GM18519 (cell line): ENCODE measurements around the gene FAM124A.

Experiments
- ATAC-seq: cut with Tn5 transposase; IDR thresholded peaks from one replicate; pipeline ENCODE4 v1.9.1; 2021; ENCODE audit warnings: mild to moderate bottlenecking, moderate library complexity; ENCODE audit not compliant: unreplicated experiment, low FRiP score

Gene FAM124A

DNA sequence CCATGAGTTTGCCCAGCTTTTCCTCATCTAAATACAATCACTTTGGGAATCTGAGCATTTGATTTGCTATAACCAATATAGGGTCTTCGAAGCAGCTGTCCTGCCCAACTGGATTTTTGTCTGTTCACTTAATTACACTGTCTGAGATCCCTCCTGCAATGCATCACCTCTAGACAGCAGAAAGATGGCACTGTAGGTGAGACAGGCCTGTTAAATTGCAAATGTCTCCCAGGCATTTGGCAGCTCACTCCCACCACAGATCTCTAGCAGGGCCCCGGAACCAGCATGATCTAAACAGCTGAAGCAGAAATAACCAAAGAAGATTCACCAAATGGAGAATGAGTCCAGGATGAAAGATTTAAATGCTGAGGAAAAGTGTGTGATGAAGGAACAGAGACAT, 75.4 kb downstream of the FAM124A start:
- ATAC-seq: no peak

DNA sequence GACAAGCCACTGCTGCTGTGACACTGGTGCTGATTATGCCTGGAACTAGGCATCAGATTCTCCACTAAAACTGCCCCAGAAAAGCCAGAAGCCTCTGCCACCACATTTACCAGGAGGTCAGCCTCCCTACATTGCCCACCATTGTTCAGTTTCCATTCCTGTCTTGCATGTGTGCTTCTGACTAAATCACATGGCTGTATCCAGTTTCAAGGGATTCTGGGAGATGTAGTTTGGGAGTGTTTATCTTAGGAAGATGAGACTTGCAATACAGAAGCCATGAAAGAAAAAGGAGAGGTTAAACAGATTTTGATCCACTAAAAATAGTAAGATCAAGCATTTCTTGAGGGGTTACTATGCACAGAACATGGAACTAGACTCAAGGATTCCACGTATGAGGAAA, 76.6 kb downstream of the FAM124A start:
- no peak for ATAC-seq

DNA sequence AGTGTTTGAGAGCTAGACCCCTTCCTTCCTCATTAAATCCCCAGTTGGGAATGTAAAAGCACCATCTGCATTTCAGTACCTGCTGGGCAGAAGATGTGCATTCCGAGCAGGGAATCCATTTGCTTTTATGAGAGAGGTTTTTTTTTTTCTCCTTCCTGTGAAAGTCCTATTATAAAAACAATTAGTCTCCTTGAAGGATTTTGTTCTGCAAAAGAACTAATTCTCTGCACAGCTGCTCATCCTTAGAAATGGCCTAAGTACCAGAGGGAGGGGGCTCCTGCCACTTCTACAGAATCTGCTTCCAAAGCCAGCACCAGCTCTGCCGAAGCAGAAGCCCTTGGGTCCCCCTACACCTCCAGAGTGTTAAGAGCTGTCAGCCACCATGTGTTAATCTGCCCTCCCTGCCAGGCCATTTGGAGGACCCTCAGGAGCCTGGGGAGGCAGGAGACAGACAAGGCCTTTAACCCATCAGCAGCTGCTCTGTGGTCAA, 80.9 kb downstream of the FAM124A start:
- no peak for ATAC-seq

DNA sequence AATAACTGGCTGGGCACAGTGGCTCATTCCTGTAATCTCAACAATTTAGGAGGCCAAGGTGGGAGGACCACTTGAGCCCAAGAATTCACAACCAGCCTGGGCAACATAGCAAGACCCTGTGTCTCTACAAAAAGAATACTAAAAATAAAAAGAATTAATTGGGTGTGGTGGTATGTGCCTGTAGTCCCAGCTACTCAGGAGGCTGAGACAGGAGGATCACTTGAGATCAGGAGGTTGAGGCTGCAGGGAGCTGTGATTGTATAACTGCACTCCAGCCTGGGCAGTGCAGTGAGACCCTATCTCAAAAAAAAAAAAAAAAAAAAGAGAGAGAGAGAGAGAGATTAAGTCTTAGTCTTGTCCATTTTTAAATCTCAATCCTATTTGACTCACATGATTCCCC, 81.7 kb downstream of the FAM124A start:
- no peak for ATAC-seq

DNA sequence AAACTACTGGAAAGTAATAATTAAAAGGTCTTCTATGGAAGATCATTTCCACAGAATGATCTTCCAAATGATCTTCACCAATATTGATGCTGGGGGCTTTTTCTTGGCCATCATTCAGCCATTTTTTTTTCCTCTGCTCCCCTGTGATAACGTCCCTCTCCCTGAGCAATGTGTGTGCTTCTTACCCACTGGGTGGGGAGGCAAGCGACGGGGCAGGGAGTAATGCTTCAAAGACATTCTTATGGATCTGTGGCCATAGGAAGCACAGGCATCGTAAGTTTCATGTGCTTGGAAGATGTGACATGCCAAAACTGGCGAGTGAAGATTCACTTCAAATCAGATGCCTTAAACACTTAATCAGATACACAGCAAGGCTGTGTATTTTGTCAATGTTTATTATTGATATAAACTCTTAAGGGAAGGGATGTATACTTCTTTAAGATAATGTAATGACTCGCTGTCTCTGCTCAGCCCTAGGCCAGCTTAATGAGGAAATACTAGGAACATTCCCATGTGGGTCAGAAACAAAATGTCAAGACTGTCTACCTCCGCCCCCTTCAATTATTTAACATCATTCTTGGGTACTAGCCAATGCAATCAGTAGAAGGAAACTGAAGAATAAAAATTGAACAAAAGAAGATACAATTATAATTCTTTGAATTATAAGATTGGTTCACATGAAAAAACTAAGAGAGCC, 83.2 kb downstream of the FAM124A start:
- no peak for ATAC-seq

DNA sequence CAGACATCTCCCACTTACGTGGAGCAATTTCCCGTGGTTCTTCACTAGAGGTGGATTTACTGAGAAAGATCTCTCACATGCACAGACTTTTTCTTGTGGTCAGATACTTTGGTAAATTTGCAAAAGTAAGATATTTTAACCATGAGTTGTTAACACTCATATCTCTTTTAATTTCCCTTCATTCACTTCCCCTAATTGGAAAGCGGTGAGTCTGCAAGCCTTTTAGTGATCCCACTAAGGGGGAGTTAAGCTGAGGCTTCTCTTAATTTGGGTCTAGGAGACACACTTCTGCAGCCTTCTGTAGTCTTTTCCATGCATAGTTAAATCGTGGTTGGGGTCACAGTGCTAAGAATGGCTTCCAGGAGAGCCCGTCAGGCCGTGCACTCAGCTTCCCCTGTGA, 86.6 kb downstream of the FAM124A start:
- no peak for ATAC-seq

DNA sequence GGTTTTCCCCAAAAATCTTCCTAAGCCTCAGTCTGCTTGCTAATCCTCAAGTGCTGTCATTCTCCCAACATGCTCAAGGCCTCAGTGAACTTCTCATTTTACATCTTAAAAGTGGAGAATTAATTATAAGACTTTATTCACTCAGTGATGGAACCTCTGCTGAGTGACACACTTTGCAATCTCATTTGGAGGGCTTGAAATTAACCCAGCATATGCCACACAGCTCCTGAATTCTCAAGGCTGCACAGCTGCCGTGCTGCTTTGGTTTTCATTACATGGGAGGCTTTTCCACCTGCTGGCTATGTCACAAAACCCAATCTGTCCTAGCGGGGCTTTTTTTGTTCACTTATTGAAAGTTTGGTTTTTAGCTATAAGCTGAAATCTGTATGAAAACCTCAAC, 89.0 kb downstream of the FAM124A start:
- ATAC-seq: no peak

DNA sequence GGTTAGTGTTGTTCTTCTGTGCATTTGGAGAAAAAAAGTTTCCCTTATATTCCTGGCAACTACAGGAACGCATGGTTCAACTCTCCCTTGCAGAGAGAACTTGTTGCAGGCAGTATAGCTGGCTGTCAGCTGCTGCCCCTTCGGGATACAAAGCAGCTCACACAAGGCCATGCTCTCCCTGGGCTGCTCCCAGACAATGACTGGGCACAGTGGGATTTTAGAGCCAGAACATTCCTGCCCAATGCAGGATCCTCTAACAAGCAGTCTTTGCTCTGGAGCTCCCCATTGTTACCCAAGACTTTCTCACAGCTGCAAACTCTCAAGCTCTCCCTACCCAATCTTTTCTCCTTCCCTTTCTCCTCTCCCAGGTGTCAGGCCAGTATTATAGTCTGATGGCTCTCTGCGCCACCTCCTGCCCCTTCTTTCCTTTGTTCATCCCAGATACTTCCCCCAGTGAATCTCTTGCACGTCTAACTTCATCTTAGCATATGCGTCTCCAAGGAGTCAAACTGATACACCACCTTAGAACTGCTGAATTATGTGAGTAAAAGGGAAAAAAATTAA, 89.8 kb downstream of the FAM124A start:
- ATAC-seq: no peak

DNA sequence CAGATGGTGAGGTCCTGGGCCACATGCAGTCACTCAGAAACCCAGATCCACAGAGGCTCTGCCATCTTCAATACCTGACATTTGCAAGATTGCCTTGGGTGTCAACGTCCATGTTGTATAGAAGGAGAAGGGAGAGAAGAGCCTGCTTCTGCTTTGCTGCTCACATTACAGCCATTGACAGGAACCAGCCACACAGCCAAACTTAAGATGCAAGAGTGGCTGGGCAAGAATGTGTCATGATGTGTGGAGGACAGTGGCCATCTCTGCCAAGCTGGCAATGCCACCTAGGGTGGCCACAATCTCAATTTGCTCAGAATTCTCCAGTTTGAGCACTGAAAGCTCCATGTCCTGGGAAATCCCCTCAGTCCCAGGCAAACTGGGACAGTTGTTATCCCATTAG, 91.4 kb downstream of the FAM124A start:
- no peak for ATAC-seq

DNA sequence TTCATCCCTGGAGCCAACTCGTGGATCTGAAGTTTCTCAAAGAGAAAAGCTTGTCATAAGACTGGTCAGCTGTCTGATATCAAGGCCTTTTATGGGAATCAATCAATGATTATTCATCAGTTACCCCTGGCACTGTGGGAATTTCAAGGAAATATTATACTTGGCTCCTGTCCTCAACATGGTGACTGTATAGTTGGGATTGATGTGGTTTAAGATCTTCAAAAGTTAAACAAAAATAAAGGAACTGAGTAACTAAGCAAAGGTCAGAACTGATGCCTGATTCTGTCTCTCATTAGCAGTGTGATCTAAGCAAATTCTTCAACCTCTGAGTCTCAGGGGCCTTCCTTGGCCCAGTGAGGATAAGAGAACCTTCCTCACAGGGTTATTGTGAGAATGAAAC, 95.1 kb downstream of the FAM124A start:
- ATAC-seq: no peak

DNA sequence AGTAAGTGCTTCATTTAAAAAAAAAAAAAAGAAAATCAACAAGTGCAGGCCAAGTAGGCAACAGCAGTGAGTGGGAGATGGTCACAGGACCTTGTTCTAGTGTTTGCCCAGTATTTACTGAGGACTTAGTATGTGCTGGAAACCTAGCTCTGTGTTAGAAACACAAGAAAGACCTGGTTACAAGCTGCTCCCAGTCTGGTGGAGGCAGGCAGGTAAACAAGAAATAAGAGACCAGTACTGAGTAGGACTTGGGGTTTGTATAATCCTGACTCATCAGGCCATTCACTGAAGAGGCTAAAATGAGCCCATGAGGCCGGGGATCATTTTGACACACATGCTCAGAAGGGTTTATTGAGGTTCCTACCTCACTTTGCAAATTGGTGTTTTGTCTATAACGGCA, 95.8 kb downstream of the FAM124A start:
- no peak for ATAC-seq

DNA sequence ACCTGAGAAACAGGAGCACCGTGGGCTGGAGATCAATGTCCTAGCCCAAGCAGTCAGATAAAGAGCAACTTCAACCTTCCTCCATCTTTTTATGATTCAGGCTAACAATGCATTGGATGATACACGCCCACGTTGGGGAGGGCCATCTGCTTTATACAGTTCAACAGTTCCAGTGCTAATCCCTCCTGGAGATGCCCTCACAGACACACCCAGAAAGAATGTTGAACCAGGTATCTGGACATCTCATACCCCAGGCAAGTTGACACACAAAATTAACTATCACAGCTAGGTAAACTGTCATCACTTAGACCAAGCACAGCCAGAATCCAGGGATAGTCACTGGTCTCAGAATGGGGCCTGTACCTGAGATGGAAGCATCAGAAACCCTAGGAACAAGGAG, 96.7 kb downstream of the FAM124A start:
- ATAC-seq: no peak

DNA sequence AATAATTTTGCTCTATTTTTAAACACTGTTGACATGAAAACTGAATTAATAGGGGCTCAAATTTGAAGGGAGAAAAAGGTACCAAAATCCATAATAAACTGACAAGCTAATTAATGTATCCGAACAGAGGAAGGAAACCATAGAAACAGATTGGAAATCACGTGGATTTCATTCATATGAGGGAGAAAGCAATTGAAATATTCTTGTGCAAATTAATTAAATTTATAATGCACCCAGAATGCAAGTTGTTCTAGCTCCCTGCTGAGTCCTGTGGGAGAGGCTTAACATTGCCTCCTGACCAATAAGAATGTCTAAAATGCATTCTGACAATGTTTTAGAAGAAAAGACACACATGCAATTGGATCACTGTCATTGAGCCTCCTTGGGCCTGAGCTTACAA, 99.6 kb downstream of the FAM124A start:
- ATAC-seq: no peak

DNA sequence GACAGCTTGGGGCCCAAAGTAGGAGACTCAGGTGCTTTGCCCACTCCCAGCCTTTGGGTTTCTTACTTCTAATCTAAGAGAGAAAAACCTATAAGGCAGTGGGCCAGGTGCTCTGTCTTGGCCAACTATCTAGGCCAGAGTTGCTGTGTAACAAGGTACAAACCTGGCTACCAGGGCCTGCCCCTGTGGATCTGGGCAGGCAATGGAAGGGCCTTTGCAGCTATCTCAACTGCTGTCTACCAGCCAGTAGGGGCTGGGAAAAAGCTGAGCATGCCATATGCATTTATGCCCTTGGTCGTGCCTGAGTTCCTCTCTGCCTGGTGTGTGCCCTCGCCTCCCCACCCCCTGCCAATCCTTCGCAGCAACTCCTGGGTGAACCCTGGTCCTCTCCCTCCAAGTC, 100.6 kb downstream of the FAM124A start:
- ATAC-seq: no peak

DNA sequence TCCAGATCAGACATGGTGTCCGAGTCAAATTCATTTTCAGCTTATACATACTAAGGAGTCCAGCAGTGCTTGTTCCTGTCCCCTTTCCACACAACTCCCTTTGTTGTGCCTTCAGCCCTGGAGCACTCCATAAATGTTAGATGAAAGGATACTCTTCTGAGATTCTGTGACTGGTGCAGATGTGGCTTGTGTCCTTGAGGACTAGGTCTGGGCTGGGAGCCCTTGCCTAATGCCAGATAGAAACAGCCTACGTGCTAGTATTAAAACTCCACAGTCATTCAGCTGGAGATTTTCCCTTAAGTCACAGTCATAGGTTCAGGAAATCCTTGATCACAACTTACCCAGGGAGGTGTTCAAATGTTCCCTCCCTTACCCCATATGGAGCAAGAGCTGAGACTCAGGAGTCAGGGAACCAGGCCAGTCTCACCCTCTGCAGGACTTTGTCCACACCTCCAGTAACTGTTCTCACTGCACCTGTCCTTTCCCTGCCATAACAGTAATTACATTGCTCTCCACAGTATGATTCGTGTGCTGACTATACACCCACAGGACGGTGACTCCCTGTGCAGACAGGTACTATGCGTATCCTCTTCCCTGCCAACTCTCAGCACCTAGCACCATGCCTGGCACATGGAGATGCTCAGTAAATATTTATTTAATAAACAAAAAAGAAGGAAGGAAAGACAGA, 101.8 kb downstream of the FAM124A start:
- ATAC-seq: no peak

DNA sequence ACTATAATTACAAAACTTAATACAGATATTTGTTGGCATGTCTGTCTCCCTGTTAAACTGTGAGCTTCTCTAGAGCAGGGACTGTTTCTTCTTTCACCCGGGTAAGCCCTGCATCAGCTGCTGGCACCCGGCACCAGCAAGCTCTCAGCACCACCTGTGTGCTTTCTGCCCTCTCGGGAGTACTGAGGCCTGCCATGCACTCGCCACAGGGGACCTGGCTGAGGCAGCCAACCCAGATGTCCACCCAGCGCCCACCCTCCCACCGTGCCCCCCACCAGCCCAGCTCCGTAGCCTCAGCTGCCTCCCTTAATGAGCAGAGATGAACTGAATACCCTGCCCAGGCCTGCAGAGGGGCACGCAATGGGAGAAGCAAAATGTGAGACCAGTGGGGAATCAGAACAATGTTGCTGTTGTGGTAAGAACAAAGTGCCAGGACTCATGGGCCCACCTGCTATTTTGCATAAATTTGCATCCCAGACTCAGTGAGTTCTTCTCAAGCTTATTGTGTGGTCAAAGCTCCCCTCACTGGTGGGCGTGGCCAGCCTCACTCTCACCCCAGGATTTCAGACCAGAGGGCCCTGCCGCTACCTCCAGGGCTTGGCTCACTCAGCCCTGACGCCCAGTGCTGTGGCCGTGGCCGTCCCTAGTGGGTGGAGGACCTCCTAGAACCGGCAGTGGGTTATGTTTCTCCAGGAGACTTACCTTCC, 102.7 kb downstream of the FAM124A start:
- ATAC-seq: no peak

DNA sequence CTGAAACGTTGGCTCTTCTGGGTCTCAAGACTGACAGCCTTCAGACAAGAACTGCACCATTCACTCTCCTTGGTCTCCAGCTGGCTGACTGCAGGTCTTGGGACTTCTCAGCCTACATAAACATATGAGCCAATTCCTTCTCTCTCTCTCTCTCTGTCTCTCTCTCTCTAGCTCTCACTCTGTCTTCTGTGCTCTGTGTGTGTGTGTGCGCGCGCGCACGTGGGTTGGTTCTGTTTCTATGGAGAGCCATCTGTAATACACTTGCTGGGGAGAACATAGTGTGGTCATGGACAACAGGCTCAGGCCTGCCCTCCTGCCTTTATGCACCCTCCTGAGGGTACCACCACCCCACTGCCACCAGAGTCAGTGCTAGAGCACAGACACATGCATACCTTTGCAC, 103.6 kb downstream of the FAM124A start:
- ATAC-seq: no peak

DNA sequence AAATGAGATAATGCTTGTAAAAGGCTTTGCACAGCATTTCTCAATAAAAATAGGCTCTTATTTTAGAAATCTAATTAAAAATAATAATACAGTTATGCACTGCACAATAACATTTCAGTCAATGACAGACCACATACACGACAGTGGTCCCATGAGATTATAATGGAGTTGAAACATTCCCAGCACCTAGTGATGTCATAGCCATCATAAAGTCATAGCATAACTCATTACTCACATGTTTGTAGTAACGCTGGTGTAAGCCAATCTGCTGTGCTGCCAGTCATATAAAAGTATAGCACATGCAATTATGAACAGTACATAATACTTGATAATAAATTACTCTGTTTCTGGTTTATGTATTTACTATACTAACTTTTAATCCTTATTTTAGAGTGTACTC, 104.6 kb downstream of the FAM124A start:
- ATAC-seq: no peak

DNA sequence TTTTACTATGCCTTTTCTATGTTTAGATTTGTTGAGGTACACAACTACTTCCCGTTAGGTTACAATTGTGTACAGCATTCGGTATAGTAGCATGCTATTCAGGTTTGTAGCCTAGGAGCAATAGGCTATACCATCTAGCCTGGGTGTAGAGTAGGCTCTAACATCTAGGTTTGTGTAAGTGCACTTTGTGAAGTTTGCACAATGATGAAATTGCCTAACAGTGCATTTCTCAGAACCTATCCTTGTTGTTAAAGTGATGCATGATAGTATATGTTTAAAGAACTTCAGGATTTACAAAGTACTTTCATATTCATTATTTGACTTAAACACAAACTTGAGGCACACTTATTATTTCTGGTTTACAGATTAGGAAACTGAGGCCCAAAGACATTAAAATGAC, 105.8 kb downstream of the FAM124A start:
- no peak for ATAC-seq

DNA sequence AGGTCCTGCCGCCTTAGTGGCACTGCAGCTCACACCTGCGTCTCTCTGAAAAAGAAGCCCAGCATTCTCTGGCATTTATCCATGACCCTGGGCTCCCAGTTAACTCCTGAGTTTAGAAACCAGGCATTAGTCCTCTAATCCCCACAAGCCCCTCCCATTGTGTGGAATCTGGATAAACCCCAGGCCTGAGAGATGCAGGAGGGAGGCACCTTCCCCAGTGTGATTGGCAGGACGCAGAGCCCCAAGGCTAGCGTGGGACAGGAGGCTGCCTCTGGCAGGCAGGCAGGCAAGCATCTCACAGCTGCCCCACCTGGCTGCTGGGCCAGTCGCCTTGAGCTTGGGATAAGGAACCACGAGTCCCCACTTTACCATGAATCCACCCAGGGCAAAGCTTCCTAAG, 106.3 kb downstream of the FAM124A start:
- ATAC-seq: no peak

DNA sequence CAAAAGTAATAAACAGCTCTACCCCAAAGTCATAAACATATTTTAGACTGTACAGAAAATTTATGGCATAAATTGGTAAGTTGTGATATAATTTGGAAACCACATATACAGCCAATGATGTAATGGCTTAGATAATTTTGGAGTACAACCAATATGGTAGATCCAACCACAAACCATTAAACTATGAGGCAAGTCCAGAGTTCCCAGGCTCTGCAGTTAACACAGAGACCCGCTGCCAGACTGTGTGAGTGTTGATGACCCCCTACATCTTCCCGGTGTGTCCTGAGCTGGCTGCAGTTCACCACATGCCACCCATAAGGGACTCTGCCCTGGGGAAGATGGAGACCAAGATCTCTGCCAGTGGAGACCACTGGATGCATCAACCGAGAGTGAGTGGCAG, 107.4 kb downstream of the FAM124A start:
- no peak for ATAC-seq
